SK-N-SH treated with all-trans-retinoic acid at 6 μM for 48 hours (cell line): ENCODE measurements around the gene CLCF1.

Experiments used
- ATAC-seq: fragments of 200-7000 bp; cut with Tn5 transposase; 3 replicates; pipeline ENCODE4 v1.9.1; 2020; ENCODE audit warnings: mild to moderate bottlenecking, moderate library complexity
- ARNTL ChIP-seq: fragments of 450-650 bp; formaldehyde crosslinking; IDR thresholded peaks from 2 replicates; pipeline ENCODE4 v1.5.0; 2020; ENCODE audit warnings: low read depth, mild to moderate bottlenecking, moderate library complexity, borderline replicate concordance
- BACH2 ChIP-seq: fragments of 250-450 bp; sonication (Bioruptor Pico); IDR thresholded peaks from 2 replicates; pipeline ENCODE4 v1.9.0; 2021; ENCODE audit warnings: mild to moderate bottlenecking, borderline replicate concordance
- CSDC2 ChIP-seq: fragments of 250-450 bp; sonication (Bioruptor Pico); IDR thresholded peaks from 2 replicates; pipeline ENCODE4 v1.5.0; 2020; ENCODE audit warnings: mild to moderate bottlenecking, moderate library complexity
- GLIS3 ChIP-seq: fragments of 250-450 bp; sonication (Bioruptor Pico); IDR thresholded peaks from 2 replicates; pipeline ENCODE4 v1.5.0; 2020; ENCODE audit warnings: mild to moderate bottlenecking, moderate library complexity
- OSR1 ChIP-seq: fragments of 250-450 bp; sonication (Bioruptor Pico); IDR thresholded peaks from 2 replicates; pipeline ENCODE4 v1.8.0; 2022; ENCODE audit warnings: moderate library complexity, mild to moderate bottlenecking, inconsistent platforms
- PPARA ChIP-seq: fragments of 250-450 bp; sonication (Bioruptor Pico); IDR thresholded peaks from 2 replicates; pipeline ENCODE4 v1.5.0; 2020; ENCODE audit warnings: mild to moderate bottlenecking, borderline replicate concordance
- SNAI2 ChIP-seq: fragments of 250-450 bp; sonication (Bioruptor Pico); IDR thresholded peaks from 2 replicates; pipeline ENCODE4 v1.5.0; 2020; ENCODE audit warnings: mild to moderate bottlenecking, moderate library complexity
- TCF4 ChIP-seq: fragments of 250-450 bp; sonication (Bioruptor Pico); IDR thresholded peaks from 2 replicates; pipeline ENCODE4 v1.8.0; 2021; ENCODE audit warnings: mild to moderate bottlenecking, moderate library complexity, borderline replicate concordance
- TOX ChIP-seq: fragments of 250-450 bp; sonication (Bioruptor Pico); IDR thresholded peaks from 2 replicates; pipeline ENCODE4 v1.8.0; 2021; ENCODE audit warnings: mild to moderate bottlenecking, moderate library complexity, borderline replicate concordance
- ZC3H10 ChIP-seq: fragments of 250-450 bp; sonication (Bioruptor Pico); IDR thresholded peaks from 2 replicates; pipeline ENCODE4 v1.5.1; 2021; ENCODE audit warnings: mild to moderate bottlenecking, moderate library complexity
- ZFP3 ChIP-seq: fragments of 250-450 bp; sonication (Bioruptor Pico); IDR thresholded peaks from 2 replicates; pipeline ENCODE4 v1.5.0; 2020; ENCODE audit warnings: mild to moderate bottlenecking, moderate library complexity
- ZFP30 ChIP-seq: fragments of 450-650 bp; formaldehyde crosslinking; IDR thresholded peaks from 2 replicates; pipeline ENCODE4 v1.5.0; 2022; ENCODE audit warnings: mild to moderate bottlenecking, moderate library complexity
- ZNF565 ChIP-seq: fragments of 450-650 bp; formaldehyde crosslinking; conservative IDR thresholded peaks from 2 replicates; pipeline ENCODE4 v1.5.0; 2020; ENCODE audit warnings: low read depth, mild to moderate bottlenecking, moderate library complexity
- ZNF70 ChIP-seq: fragments of 450-650 bp; formaldehyde crosslinking; IDR thresholded peaks from 2 replicates; pipeline ENCODE4 v1.5.0; 2020; ENCODE audit warnings: mild to moderate bottlenecking, moderate library complexity
- ZNF8 ChIP-seq: fragments of 450-650 bp; formaldehyde crosslinking; IDR thresholded peaks from 2 replicates; pipeline ENCODE4 v1.5.0; 2020; ENCODE audit warnings: mild to moderate bottlenecking, moderate library complexity
- TF ChIP-seq, protein P1 (sequence below): fragments of 250-450 bp; sonication (Bioruptor Pico); IDR thresholded peaks from 2 replicates; pipeline ENCODE4 v1.5.1; 2021; ENCODE audit warnings: mild to moderate bottlenecking, moderate library complexity
- TF ChIP-seq, protein P2 (sequence below): fragments of 250-450 bp; sonication (Bioruptor Pico); IDR thresholded peaks from 2 replicates; pipeline ENCODE4 v1.8.0; 2020; ENCODE audit warnings: mild to moderate bottlenecking, moderate library complexity, borderline replicate concordance
- TF ChIP-seq, protein P3 (sequence below): fragments of 250-450 bp; sonication (Bioruptor Pico); IDR thresholded peaks from 2 replicates; pipeline ENCODE4 v1.8.0; 2021; ENCODE audit warnings: low read depth, mild to moderate bottlenecking, moderate library complexity, borderline replicate concordance
- TF ChIP-seq, protein P4 (sequence below): fragments of 250-450 bp; sonication (Bioruptor Pico); IDR thresholded peaks from 2 replicates; pipeline ENCODE4 v1.5.1; 2020; ENCODE audit warnings: low read depth, mild to moderate bottlenecking, moderate library complexity
- TF ChIP-seq, protein P5 (sequence below): fragments of 250-450 bp; sonication (Bioruptor Pico); IDR thresholded peaks from 2 replicates; pipeline ENCODE4 v1.5.0; 2020; ENCODE audit warnings: mild to moderate bottlenecking, moderate library complexity

Gene CLCF1

DNA sequence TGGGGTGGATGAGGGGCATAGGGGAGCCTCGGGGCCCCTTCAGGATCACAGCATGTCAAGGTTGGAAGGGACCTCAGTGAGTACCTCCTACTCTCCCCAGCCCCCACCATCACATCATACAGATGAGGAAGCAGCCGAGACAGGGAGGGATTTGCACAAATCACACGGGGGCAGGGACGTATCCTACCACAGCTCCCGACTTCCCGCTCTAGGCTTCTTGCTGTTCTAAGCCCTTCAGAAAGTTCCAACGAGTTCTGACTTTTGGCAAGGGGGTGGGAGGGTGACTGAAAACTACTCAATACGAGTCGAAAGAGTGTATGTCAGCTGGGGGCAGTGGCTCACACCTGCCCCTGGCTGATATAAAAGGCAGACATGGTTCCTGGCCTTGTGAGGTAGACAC, 13.7 kb upstream of the CLCF1 start:
- ATAC-seq, result no peak
- no peak for TF ChIP-seq ZNF8
- no peak for TF ChIP-seq TOX (CRISPR knock-in tag)
- TF ChIP-seq ZNF565 (CRISPR knock-in tag), result no peak
- TF ChIP-seq ZFP30 (CRISPR knock-in tag), result no peak
- TF ChIP-seq, protein P1, sequence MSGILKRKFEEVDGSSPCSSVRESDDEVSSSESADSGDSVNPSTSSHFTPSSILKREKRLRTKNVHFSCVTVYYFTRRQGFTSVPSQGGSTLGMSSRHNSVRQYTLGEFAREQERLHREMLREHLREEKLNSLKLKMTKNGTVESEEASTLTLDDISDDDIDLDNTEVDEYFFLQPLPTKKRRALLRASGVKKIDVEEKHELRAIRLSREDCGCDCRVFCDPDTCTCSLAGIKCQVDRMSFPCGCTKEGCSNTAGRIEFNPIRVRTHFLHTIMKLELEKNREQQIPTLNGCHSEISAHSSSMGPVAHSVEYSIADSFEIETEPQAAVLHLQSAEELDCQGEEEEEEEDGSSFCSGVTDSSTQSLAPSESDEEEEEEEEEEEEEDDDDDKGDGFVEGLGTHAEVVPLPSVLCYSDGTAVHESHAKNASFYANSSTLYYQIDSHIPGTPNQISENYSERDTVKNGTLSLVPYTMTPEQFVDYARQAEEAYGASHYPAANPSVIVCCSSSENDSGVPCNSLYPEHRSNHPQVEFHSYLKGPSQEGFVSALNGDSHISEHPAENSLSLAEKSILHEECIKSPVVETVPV (CRISPR knock-in tag), result no peak
- no peak for TF ChIP-seq SNAI2 (CRISPR knock-in tag)
- TF ChIP-seq OSR1 (CRISPR knock-in tag), result no peak
- TF ChIP-seq BACH2, result no peak
- no peak for TF ChIP-seq TCF4
- TF ChIP-seq PPARA (CRISPR knock-in tag), result no peak
- no peak for TF ChIP-seq ZC3H10 (CRISPR knock-in tag)
- no peak for TF ChIP-seq ZFP3 (CRISPR knock-in tag)
- TF ChIP-seq ARNTL, result no peak

DNA sequence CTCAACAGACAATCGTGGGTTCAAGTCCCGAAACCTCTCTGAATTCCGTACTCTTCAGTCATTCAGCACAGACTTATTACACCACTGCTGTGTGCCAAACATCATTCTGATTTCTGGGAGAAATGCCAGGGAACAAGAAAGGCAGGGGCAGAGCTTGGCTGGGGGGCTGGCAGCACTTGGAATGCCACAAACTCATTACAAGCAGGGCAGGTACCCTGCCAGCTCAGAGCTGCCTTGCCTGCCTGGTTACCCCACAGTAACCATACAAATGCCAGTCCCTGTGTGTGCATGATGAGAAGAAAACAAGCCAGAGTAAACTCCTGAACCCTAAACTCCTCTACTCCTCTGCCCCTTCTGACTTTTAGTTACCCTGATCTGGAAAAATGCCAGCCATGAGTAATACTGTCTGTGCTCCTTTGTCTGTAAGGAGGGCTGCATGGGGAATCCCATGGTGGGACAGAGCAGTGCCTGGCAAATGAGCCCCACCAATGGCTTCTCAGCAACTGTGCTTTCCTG, 11.5 kb upstream of the CLCF1 start:
- ATAC-seq, result peak; percentile 57
- TF ChIP-seq ZNF8, result no peak
- TF ChIP-seq, protein P2, sequence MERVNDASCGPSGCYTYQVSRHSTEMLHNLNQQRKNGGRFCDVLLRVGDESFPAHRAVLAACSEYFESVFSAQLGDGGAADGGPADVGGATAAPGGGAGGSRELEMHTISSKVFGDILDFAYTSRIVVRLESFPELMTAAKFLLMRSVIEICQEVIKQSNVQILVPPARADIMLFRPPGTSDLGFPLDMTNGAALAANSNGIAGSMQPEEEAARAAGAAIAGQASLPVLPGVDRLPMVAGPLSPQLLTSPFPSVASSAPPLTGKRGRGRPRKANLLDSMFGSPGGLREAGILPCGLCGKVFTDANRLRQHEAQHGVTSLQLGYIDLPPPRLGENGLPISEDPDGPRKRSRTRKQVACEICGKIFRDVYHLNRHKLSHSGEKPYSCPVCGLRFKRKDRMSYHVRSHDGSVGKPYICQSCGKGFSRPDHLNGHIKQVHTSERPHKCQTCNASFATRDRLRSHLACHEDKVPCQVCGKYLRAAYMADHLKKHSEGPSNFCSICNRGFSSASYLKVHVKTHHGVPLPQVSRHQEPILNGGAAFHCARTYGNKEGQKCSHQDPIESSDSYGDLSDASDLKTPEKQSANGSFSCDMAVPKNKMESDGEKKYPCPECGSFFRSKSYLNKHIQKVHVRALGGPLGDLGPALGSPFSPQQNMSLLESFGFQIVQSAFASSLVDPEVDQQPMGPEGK (CRISPR knock-in tag), result 0 out of 2 replicates have a peak, but pooled peaks have one; percentile 27

DNA sequence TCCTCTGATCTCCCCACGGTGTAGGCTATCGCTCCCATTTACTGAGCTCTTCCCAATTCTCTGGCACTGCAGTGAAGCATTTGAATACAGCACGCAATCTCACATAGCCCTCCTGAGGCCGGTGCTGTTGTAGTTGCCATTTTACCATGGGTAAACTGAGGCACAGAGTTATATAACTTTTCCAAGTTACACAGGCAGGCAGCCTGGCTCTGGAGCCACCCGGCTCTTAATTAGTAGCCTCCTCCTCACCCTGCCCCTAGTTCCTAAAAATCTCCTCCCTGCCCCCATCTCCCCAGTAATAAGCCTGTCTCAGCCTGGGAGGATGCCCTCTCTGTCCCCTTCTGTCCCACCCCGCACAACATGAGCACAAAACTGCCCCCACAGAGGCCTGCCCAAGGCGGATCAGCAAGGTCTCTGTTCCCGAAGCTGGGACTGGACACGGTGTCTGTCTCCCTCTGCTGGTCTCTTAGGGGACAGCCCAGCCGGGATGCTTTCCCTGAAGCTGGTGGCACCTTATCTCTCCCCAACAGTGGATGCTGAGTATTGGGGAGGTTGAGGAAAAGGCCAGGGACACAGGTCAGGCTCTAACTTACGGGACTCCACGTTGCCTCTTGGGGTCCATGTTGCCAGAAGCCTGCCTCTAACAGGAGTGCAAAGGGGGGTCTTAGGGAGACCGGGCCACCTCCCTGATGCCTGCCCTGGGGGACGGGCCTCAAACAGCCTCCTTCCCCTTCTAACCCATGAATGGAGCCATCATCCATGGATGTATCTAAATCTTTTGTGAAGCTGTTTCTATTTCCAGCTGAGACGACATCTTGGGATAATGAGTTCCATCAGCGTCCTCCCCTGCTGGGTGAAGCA, 9.1 kb upstream of the CLCF1 start:
- TF ChIP-seq OSR1 (CRISPR knock-in tag) (no peak), ZNF565 (CRISPR knock-in tag) (no peak), ZFP3 (CRISPR knock-in tag) (no peak), ZNF70 (CRISPR knock-in tag) (no peak), GLIS3 (no peak), TOX (CRISPR knock-in tag) (no peak), CSDC2 (no peak), ARNTL (no peak)
- TF ChIP-seq, protein P3, sequence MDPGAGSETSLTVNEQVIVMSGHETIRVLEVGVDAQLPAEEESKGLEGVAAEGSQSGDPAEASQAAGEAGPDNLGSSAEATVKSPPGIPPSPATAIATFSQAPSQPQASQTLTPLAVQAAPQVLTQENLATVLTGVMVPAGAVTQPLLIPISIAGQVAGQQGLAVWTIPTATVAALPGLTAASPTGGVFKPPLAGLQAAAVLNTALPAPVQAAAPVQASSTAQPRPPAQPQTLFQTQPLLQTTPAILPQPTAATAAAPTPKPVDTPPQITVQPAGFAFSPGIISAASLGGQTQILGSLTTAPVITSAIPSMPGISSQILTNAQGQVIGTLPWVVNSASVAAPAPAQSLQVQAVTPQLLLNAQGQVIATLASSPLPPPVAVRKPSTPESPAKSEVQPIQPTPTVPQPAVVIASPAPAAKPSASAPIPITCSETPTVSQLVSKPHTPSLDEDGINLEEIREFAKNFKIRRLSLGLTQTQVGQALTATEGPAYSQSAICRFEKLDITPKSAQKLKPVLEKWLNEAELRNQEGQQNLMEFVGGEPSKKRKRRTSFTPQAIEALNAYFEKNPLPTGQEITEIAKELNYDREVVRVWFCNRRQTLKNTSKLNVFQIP (CRISPR knock-in tag), result no peak
- TF ChIP-seq, protein P4, sequence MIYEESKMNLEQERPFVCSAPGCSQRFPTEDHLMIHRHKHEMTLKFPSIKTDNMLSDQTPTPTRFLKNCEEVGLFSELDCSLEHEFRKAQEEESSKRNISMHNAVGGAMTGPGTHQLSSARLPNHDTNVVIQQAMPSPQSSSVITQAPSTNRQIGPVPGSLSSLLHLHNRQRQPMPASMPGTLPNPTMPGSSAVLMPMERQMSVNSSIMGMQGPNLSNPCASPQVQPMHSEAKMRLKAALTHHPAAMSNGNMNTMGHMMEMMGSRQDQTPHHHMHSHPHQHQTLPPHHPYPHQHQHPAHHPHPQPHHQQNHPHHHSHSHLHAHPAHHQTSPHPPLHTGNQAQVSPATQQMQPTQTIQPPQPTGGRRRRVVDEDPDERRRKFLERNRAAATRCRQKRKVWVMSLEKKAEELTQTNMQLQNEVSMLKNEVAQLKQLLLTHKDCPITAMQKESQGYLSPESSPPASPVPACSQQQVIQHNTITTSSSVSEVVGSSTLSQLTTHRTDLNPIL, result no peak
- TF ChIP-seq, protein P5, sequence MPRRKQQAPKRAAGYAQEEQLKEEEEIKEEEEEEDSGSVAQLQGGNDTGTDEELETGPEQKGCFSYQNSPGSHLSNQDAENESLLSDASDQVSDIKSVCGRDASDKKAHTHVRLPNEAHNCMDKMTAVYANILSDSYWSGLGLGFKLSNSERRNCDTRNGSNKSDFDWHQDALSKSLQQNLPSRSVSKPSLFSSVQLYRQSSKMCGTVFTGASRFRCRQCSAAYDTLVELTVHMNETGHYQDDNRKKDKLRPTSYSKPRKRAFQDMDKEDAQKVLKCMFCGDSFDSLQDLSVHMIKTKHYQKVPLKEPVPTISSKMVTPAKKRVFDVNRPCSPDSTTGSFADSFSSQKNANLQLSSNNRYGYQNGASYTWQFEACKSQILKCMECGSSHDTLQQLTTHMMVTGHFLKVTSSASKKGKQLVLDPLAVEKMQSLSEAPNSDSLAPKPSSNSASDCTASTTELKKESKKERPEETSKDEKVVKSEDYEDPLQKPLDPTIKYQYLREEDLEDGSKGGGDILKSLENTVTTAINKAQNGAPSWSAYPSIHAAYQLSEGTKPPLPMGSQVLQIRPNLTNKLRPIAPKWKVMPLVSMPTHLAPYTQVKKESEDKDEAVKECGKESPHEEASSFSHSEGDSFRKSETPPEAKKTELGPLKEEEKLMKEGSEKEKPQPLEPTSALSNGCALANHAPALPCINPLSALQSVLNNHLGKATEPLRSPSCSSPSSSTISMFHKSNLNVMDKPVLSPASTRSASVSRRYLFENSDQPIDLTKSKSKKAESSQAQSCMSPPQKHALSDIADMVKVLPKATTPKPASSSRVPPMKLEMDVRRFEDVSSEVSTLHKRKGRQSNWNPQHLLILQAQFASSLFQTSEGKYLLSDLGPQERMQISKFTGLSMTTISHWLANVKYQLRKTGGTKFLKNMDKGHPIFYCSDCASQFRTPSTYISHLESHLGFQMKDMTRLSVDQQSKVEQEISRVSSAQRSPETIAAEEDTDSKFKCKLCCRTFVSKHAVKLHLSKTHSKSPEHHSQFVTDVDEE, result no peak
- TF ChIP-seq, protein P1 (CRISPR knock-in tag), result no peak
- ATAC-seq, result peak; percentile 79
